SK-N-SH treated with all-trans-retinoic acid at 6 μM for 48 hours (cell line): ENCODE measurements around the gene DLG2.

Source experiments
- ATAC-seq: fragments of 200-7000 bp; cut with Tn5 transposase; 3 replicates; pipeline ENCODE4 v1.9.1; 2020; ENCODE audit warnings: mild to moderate bottlenecking, moderate library complexity
- ARNTL ChIP-seq: fragments of 450-650 bp; formaldehyde crosslinking; IDR thresholded peaks from 2 replicates; pipeline ENCODE4 v1.5.0; 2020; ENCODE audit warnings: low read depth, mild to moderate bottlenecking, moderate library complexity, borderline replicate concordance
- BACH2 ChIP-seq: fragments of 250-450 bp; sonication (Bioruptor Pico); IDR thresholded peaks from 2 replicates; pipeline ENCODE4 v1.9.0; 2021; ENCODE audit warnings: mild to moderate bottlenecking, borderline replicate concordance
- CSDC2 ChIP-seq: fragments of 250-450 bp; sonication (Bioruptor Pico); IDR thresholded peaks from 2 replicates; pipeline ENCODE4 v1.5.0; 2020; ENCODE audit warnings: mild to moderate bottlenecking, moderate library complexity
- ESRRG ChIP-seq: fragments of 250-450 bp; sonication (Bioruptor Pico); IDR thresholded peaks from 2 replicates; pipeline ENCODE4 v1.6.1; 2021; ENCODE audit warnings: mild to moderate bottlenecking
- ISL1 ChIP-seq: fragments of 250-450 bp; sonication (Bioruptor Pico); IDR thresholded peaks from 2 replicates; pipeline ENCODE4 v2.1.2; 2022; ENCODE audit warnings: mild to moderate bottlenecking, moderate library complexity
- OSR1 ChIP-seq: fragments of 250-450 bp; sonication (Bioruptor Pico); IDR thresholded peaks from 2 replicates; pipeline ENCODE4 v1.8.0; 2022; ENCODE audit warnings: moderate library complexity, mild to moderate bottlenecking, inconsistent platforms
- PPARA ChIP-seq: fragments of 250-450 bp; sonication (Bioruptor Pico); IDR thresholded peaks from 2 replicates; pipeline ENCODE4 v1.5.0; 2020; ENCODE audit warnings: mild to moderate bottlenecking, borderline replicate concordance
- RARB ChIP-seq: fragments of 250-450 bp; sonication (Bioruptor Pico); IDR thresholded peaks from 2 replicates; pipeline ENCODE4 v1.8.0; 2021; ENCODE audit warnings: mild to moderate bottlenecking, moderate library complexity
- SNAI2 ChIP-seq: fragments of 250-450 bp; sonication (Bioruptor Pico); IDR thresholded peaks from 2 replicates; pipeline ENCODE4 v1.5.0; 2020; ENCODE audit warnings: mild to moderate bottlenecking, moderate library complexity
- TCF4 ChIP-seq: fragments of 250-450 bp; sonication (Bioruptor Pico); IDR thresholded peaks from 2 replicates; pipeline ENCODE4 v1.8.0; 2021; ENCODE audit warnings: mild to moderate bottlenecking, moderate library complexity, borderline replicate concordance
- ZC3H10 ChIP-seq: fragments of 250-450 bp; sonication (Bioruptor Pico); IDR thresholded peaks from 2 replicates; pipeline ENCODE4 v1.5.1; 2021; ENCODE audit warnings: mild to moderate bottlenecking, moderate library complexity
- ZFP3 ChIP-seq: fragments of 250-450 bp; sonication (Bioruptor Pico); IDR thresholded peaks from 2 replicates; pipeline ENCODE4 v1.5.0; 2020; ENCODE audit warnings: mild to moderate bottlenecking, moderate library complexity
- ZNF565 ChIP-seq: fragments of 450-650 bp; formaldehyde crosslinking; conservative IDR thresholded peaks from 2 replicates; pipeline ENCODE4 v1.5.0; 2020; ENCODE audit warnings: low read depth, mild to moderate bottlenecking, moderate library complexity
- ZNF70 ChIP-seq: fragments of 450-650 bp; formaldehyde crosslinking; IDR thresholded peaks from 2 replicates; pipeline ENCODE4 v1.5.0; 2020; ENCODE audit warnings: mild to moderate bottlenecking, moderate library complexity
- ZNF8 ChIP-seq: fragments of 450-650 bp; formaldehyde crosslinking; IDR thresholded peaks from 2 replicates; pipeline ENCODE4 v1.5.0; 2020; ENCODE audit warnings: mild to moderate bottlenecking, moderate library complexity
- TF ChIP-seq, protein P1 (sequence below): fragments of 250-450 bp; sonication (Bioruptor Pico); IDR thresholded peaks from 2 replicates; pipeline ENCODE4 v1.5.0; 2020; ENCODE audit warnings: mild to moderate bottlenecking, moderate library complexity
- TF ChIP-seq, protein P2 (sequence below): fragments of 250-450 bp; sonication (Bioruptor Pico); IDR thresholded peaks from 2 replicates; pipeline ENCODE4 v1.8.0; 2021; ENCODE audit warnings: low read depth, mild to moderate bottlenecking, moderate library complexity, borderline replicate concordance
- TF ChIP-seq, protein P3 (sequence below): fragments of 250-450 bp; sonication (Bioruptor Pico); IDR thresholded peaks from 2 replicates; pipeline ENCODE4 v1.8.0; 2020; ENCODE audit warnings: mild to moderate bottlenecking, moderate library complexity, borderline replicate concordance
- TF ChIP-seq, protein P4 (sequence below): fragments of 250-450 bp; sonication (Bioruptor Pico); IDR thresholded peaks from 2 replicates; pipeline ENCODE4 v1.5.1; 2021; ENCODE audit warnings: mild to moderate bottlenecking, moderate library complexity

The DLG2 gene

DNA sequence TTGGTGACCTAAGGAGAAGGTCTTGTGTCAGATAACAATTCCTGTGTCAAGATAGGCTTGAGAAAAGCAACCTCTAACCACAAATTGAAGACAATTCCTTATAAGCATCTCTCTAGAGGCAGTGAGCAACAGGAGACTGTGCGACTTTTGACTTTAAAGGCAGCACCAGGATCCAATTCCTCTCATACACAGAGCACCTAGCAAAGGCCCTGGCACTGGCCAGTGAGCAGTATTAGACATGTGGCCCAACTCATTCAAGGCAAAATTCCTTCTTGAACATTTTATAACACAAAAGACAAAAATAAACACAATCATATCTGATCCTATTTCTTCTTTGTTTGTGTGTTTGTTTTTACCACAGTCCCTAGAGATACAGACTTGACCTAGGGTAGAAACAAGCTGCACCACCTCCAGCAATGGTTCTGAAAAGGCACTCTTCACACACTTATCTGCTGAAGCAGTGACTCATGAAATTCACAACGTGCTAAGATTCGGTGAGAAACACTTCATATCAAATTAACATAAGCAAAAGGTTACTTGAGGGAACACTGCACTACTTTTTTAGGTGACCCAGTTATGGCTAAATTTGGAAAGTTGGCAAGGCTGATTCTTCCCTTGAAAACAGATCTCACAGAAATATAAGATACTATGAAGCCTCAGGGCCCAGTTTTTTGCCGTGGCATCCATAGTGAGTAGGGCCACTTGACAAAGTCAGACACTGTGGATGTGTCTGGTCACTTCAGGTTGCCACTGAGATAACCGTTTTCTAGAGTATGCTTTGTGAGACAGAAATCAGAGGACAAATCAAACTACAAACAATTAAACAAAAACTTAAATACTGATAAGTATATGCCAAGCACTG is 1018.9 kb downstream of the DLG2 start:
- TF ChIP-seq CSDC2 (no peak), ESRRG (no peak)

DNA sequence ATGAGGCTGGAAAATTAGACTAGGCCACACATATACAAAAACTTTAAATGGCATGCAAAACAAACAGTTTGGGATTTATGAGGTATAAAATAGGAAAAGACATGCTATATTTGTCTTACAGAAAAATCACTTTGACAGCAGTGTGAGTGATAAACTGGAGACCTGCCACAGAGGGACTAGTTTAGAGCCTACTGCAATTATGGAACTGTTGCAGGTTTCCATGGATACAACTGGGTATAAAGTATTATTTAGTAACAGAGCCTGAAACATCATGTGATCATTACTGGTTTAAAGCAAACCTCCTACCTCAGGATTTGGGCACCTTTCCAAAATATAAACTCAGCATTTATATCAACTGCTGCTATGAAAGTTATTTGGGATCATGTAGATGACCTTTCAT is 1032.5 kb downstream of the DLG2 start:
- ATAC-seq = no peak
- TF ChIP-seq BACH2 (CRISPR knock-in tag) (no peak), CSDC2 (no peak), ZNF565 (no peak), ZNF70 (CRISPR knock-in tag) (no peak), OSR1 (CRISPR knock-in tag) (no peak)

More for the DNA sequence above, 1018.9 kb downstream of the DLG2 start:
- ATAC-seq = no peak

DNA sequence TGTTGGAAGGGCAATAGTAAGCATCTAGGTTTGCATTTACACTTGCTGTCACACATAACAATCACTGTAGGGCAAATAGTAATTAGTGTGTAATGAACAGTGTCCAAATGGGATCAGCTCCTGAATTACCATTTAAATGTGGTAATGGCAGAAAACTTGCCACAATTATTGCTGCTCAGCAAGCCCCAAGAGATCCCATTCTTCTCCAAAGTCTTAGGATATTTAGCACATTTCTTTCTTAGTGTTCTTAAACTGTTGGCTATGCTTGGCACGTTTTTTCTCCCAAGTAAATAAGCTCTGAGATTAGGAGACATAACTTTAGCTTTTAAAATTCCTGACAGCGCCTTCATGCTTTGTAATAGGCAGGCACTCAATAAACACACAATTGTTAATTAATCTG is 1037.0 kb downstream of the DLG2 start:
- no peak for ATAC-seq
- TF ChIP-seq ESRRG (no peak), SNAI2 (no peak), TCF4 (CRISPR knock-in tag) (no peak), CSDC2 (no peak), ISL1 (CRISPR knock-in tag) (no peak), PPARA (CRISPR knock-in tag) (no peak)
- TF ChIP-seq, protein P1, sequence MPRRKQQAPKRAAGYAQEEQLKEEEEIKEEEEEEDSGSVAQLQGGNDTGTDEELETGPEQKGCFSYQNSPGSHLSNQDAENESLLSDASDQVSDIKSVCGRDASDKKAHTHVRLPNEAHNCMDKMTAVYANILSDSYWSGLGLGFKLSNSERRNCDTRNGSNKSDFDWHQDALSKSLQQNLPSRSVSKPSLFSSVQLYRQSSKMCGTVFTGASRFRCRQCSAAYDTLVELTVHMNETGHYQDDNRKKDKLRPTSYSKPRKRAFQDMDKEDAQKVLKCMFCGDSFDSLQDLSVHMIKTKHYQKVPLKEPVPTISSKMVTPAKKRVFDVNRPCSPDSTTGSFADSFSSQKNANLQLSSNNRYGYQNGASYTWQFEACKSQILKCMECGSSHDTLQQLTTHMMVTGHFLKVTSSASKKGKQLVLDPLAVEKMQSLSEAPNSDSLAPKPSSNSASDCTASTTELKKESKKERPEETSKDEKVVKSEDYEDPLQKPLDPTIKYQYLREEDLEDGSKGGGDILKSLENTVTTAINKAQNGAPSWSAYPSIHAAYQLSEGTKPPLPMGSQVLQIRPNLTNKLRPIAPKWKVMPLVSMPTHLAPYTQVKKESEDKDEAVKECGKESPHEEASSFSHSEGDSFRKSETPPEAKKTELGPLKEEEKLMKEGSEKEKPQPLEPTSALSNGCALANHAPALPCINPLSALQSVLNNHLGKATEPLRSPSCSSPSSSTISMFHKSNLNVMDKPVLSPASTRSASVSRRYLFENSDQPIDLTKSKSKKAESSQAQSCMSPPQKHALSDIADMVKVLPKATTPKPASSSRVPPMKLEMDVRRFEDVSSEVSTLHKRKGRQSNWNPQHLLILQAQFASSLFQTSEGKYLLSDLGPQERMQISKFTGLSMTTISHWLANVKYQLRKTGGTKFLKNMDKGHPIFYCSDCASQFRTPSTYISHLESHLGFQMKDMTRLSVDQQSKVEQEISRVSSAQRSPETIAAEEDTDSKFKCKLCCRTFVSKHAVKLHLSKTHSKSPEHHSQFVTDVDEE = no peak
- TF ChIP-seq, protein P2, sequence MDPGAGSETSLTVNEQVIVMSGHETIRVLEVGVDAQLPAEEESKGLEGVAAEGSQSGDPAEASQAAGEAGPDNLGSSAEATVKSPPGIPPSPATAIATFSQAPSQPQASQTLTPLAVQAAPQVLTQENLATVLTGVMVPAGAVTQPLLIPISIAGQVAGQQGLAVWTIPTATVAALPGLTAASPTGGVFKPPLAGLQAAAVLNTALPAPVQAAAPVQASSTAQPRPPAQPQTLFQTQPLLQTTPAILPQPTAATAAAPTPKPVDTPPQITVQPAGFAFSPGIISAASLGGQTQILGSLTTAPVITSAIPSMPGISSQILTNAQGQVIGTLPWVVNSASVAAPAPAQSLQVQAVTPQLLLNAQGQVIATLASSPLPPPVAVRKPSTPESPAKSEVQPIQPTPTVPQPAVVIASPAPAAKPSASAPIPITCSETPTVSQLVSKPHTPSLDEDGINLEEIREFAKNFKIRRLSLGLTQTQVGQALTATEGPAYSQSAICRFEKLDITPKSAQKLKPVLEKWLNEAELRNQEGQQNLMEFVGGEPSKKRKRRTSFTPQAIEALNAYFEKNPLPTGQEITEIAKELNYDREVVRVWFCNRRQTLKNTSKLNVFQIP (CRISPR knock-in tag) = no peak
- TF ChIP-seq, protein P3, sequence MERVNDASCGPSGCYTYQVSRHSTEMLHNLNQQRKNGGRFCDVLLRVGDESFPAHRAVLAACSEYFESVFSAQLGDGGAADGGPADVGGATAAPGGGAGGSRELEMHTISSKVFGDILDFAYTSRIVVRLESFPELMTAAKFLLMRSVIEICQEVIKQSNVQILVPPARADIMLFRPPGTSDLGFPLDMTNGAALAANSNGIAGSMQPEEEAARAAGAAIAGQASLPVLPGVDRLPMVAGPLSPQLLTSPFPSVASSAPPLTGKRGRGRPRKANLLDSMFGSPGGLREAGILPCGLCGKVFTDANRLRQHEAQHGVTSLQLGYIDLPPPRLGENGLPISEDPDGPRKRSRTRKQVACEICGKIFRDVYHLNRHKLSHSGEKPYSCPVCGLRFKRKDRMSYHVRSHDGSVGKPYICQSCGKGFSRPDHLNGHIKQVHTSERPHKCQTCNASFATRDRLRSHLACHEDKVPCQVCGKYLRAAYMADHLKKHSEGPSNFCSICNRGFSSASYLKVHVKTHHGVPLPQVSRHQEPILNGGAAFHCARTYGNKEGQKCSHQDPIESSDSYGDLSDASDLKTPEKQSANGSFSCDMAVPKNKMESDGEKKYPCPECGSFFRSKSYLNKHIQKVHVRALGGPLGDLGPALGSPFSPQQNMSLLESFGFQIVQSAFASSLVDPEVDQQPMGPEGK (CRISPR knock-in tag) = no peak

DNA sequence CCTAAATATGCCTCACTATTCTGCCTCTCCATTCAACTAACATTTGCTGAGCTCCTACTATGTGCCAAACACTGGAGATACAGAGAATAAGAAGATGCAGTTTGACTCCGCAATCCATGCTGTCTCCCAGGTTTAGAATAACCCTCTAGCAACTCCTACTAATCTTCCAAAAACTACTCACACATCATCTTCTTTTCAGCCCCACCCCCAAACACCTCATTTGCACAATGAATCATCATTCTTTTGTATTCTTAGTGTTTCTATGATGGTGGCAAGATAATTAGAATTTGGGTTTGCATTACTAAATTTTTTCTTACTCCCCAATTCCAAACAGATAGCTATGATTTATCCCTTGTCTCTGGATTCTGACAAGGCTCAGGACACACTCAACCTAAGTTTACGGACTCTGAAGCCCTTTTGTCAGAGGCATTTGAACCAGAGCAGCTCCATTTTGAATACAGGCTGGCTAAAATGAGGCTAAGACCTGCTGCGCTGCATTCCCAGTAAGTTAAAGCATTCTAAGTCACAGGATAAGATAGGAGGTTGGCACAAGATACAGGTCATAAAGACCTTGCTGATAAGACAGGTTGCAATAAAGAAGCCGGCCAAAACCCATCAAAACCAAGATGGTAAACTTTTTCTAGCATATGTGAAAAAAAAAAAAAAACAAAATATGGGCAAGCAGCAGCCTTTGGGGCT is 1038.9 kb downstream of the DLG2 start:
- ATAC-seq = no peak
- TF ChIP-seq OSR1 (CRISPR knock-in tag) = no peak
- TF ChIP-seq, protein P4, sequence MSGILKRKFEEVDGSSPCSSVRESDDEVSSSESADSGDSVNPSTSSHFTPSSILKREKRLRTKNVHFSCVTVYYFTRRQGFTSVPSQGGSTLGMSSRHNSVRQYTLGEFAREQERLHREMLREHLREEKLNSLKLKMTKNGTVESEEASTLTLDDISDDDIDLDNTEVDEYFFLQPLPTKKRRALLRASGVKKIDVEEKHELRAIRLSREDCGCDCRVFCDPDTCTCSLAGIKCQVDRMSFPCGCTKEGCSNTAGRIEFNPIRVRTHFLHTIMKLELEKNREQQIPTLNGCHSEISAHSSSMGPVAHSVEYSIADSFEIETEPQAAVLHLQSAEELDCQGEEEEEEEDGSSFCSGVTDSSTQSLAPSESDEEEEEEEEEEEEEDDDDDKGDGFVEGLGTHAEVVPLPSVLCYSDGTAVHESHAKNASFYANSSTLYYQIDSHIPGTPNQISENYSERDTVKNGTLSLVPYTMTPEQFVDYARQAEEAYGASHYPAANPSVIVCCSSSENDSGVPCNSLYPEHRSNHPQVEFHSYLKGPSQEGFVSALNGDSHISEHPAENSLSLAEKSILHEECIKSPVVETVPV (CRISPR knock-in tag) = no peak
- no peak for TF ChIP-seq ZNF8 (CRISPR knock-in tag)
- TF ChIP-seq, all 23 proteins: peak for 0

DNA sequence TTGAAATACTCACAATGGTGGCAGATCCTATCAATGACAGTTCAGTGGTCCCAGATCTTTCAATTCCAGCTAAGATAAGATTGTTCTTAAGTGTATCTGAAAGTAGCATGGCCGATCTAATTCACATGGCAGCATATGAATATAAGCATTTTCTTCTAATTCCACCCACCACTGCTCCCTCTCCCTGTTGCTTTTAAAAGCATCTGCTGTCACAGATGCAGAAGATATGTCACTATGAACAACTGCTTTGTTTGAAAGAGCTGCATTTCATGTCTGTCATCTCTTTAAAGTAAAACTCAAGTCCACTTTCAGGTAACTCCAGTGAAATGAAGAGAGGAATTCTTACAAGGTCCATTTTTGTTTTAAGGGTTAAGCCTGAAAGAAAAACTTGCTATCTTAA is 1044.0 kb downstream of the DLG2 start:
- ATAC-seq = no peak
- TF ChIP-seq ZNF565 (no peak), ESRRG (no peak), ARNTL (CRISPR knock-in tag) (no peak), TCF4 (CRISPR knock-in tag) (no peak), RARB (CRISPR knock-in tag) (no peak), ZC3H10 (CRISPR knock-in tag) (no peak), ZNF8 (CRISPR knock-in tag) (no peak), BACH2 (CRISPR knock-in tag) (no peak), SNAI2 (no peak), ZNF70 (CRISPR knock-in tag) (no peak), ZFP3 (CRISPR knock-in tag) (no peak)
- TF ChIP-seq, protein P3 (CRISPR knock-in tag) = no peak
- TF ChIP-seq, protein P1 = no peak
